ENCODE results near the gene ISG15. TPM values are rescaled to one million over a fixed set of nuclear protein-coding genes. Genes with fewer than 3 reads are reported as not detected.
A peak's percentile ranks its signal among the peaks of the same experiment; 100 is the strongest.

The ISG15 gene
- total RNA-seq, 1 donor, result 90.5 TPM

GRCh38 chr1:1039145-1039910 is 26.0 kb downstream of the ISG15 start:
- Histone ChIP-seq H3K27ac (ENCODE audit: low read depth, low read length) (no peak overlapping the region), H3K27me3 (ENCODE audit: insufficient read depth, low read length) (peaks cover 2% of the 10 kb centered on the region), H3K36me3 (ENCODE audit: insufficient read depth, low read length) (no peaks in the 10 kb centered on the region), H3K4me1 (ENCODE audit: insufficient read depth, low read length) (peaks cover 7% of the 10 kb centered on the region), H3K4me2 (ENCODE audit: insufficient read depth, low read length) (no peak overlapping the region), H3K9me3 (ENCODE audit: low read depth, low read length) (no peaks in the 10 kb centered on the region), H2AFZ (ENCODE audit: low read length) (no peak overlapping the region), H3K4me3 (ENCODE audit: insufficient read depth, low read length) (no peak overlapping the region), H4K20me1 (ENCODE audit: insufficient read depth, low read length) (peaks cover 10% of the 10 kb centered on the region), H3K79me2 (ENCODE audit: insufficient read depth, low read length) (no peaks in the 10 kb centered on the region)
- DNase-seq (ENCODE audit: insufficient read length, low spot score, missing footprints), result no peak
- TF ChIP-seq, protein P1, sequence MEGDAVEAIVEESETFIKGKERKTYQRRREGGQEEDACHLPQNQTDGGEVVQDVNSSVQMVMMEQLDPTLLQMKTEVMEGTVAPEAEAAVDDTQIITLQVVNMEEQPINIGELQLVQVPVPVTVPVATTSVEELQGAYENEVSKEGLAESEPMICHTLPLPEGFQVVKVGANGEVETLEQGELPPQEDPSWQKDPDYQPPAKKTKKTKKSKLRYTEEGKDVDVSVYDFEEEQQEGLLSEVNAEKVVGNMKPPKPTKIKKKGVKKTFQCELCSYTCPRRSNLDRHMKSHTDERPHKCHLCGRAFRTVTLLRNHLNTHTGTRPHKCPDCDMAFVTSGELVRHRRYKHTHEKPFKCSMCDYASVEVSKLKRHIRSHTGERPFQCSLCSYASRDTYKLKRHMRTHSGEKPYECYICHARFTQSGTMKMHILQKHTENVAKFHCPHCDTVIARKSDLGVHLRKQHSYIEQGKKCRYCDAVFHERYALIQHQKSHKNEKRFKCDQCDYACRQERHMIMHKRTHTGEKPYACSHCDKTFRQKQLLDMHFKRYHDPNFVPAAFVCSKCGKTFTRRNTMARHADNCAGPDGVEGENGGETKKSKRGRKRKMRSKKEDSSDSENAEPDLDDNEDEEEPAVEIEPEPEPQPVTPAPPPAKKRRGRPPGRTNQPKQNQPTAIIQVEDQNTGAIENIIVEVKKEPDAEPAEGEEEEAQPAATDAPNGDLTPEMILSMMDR (IDR thresholded peaks at IDR 0.05; ENCODE audit: extremely low read depth, low read depth, low read length), result no peak

GRCh38 chr1:1040004-1040991 is 27.0 kb downstream of the ISG15 start:
- peak overlapping the region; percentile 41 for H2AFZ ChIP-seq (ENCODE audit: low read length)

DNA sequence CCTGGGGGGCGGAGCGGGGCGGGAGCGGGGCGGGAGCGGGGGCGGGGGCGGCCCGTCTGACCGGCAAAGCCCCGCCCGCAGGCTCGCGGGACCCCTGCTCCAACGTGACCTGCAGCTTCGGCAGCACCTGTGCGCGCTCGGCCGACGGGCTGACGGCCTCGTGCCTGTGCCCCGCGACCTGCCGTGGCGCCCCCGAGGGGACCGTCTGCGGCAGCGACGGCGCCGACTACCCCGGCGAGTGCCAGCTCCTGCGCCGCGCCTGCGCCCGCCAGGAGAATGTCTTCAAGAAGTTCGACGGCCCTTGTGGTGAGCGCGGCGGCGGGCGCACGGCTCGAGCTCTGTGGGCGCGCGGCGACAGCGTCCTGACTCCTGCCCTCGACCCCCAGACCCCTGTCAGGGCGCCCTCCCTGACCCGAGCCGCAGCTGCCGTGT is 27.8 kb downstream of the ISG15 start:
- Histone ChIP-seq H2AFZ (ENCODE audit: low read length) (no peak overlapping the region), H3K79me2 (ENCODE audit: insufficient read depth, low read length) (no peaks in the 10 kb centered on the region), H3K4me3 (ENCODE audit: insufficient read depth, low read length) (no peak overlapping the region), H3K27ac (ENCODE audit: low read depth, low read length) (no peak overlapping the region), H3K4me1 (ENCODE audit: insufficient read depth, low read length) (peaks cover 7% of the 10 kb centered on the region), H3K9me3 (ENCODE audit: low read depth, low read length) (no peaks in the 10 kb centered on the region), H3K27me3 (ENCODE audit: insufficient read depth, low read length) (no peaks in the 10 kb centered on the region), H3K4me2 (ENCODE audit: insufficient read depth, low read length) (no peak overlapping the region), H4K20me1 (ENCODE audit: insufficient read depth, low read length) (peaks cover 10% of the 10 kb centered on the region), H3K36me3 (ENCODE audit: insufficient read depth, low read length) (no peaks in the 10 kb centered on the region)
- no peak for DNase-seq (ENCODE audit: insufficient read length, low spot score, missing footprints)
- TF ChIP-seq, protein P1 (IDR thresholded peaks at IDR 0.05; ENCODE audit: extremely low read depth, low read depth, low read length), result no peak

More at GRCh38 chr1:1040004-1040991, 27.0 kb downstream of the ISG15 start:
- peak overlapping the region; percentile 65 for H3K4me3 ChIP-seq (ENCODE audit: insufficient read depth, low read length)
- peak; percentile 100 for DNase-seq (ENCODE audit: insufficient read length, low spot score, missing footprints)
- H4K20me1 ChIP-seq (ENCODE audit: insufficient read depth, low read length), result peaks cover 10% of the 10 kb centered on the region
- peaks cover 7% of the 10 kb centered on the region for H3K4me1 ChIP-seq (ENCODE audit: insufficient read depth, low read length)
- TF ChIP-seq, protein P1 (IDR thresholded peaks at IDR 0.05; ENCODE audit: extremely low read depth, low read depth, low read length), result no peak
- no peaks in the 10 kb centered on the region for H3K36me3 ChIP-seq (ENCODE audit: insufficient read depth, low read length)
- no peaks in the 10 kb centered on the region for H3K79me2 ChIP-seq (ENCODE audit: insufficient read depth, low read length)
- H3K27me3 ChIP-seq (ENCODE audit: insufficient read depth, low read length), result no peaks in the 10 kb centered on the region
- H3K4me2 ChIP-seq (ENCODE audit: insufficient read depth, low read length), result peak overlapping the region; percentile 70
- H3K9me3 ChIP-seq (ENCODE audit: low read depth, low read length), result no peaks in the 10 kb centered on the region
- H3K27ac ChIP-seq (ENCODE audit: low read depth, low read length), result no peak overlapping the region
